HG03469 (cell line): ENCODE data around the gene DDX10.

ENCODE experiments used
- ATAC-seq: cut with Tn5 transposase; IDR thresholded peaks from one replicate; pipeline ENCODE4 v1.9.1; 2021; ENCODE audit warnings: mild to moderate bottlenecking, moderate library complexity, moderate number of reproducible peaks; ENCODE audit not compliant: unreplicated experiment

The DDX10 gene

DNA sequence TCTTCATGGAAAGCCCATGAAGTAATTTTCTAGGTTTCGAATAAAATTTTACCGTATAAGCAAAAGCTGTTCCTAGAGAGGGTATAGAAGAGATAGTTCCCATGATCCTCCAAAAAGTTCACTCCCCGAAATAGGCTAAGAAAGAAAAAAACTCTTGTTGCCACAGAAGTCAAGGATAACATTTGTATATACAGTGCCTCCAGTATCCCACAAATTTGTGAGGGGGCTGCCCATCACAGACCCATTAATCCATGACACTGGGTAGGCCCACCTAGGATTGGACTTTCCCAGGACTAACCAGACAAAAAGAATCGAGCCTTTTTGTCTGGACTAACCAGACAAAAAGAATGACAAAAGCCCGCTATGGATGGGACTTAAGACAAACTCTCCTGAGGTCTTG, 233.0 kb downstream of the DDX10 start:
- no peak for ATAC-seq

DNA sequence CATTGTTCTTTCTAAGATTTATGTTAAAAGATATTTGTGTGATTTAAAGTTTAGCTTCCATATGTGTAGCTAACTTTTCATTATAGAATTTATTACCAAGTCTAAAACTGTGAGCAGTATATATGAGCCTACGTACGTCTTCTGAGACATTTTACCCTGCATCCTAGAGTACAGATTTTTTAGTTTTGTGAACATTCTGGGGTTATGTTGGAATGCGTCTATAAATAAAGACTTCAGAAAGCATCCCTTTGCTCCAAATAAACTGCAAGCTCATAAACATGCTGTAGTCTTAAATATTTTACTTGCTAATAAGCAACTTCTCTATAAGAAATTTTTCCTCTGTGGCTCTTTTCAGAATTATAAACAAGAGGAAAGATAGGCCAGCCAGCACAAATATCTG, 236.5 kb downstream of the DDX10 start:
- no peak for ATAC-seq

DNA sequence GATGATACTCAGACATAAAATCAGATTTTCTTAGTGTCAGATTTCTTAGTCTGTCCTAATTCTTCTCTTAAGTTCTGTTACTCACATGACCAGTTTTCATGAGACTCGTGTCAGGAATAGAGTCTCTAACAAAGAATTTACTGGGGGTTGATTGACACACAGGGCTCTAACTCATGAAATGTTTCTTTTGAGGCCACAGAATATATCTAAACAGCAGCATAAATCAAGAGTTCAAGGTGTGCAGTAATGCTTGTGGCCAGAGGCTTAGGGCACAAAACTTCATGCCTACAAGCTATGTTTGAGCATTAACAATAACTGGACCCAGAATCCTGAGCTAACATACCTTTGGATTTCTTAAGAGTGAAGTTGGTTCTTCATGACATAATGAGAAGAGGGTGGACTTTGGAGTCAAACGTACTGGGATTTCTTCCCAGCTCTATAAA, 237.2 kb downstream of the DDX10 start:
- ATAC-seq: no peak

GRCh38 chr11:108904480-108904879, 239.6 kb downstream of the DDX10 start:
- no peak for ATAC-seq

DNA sequence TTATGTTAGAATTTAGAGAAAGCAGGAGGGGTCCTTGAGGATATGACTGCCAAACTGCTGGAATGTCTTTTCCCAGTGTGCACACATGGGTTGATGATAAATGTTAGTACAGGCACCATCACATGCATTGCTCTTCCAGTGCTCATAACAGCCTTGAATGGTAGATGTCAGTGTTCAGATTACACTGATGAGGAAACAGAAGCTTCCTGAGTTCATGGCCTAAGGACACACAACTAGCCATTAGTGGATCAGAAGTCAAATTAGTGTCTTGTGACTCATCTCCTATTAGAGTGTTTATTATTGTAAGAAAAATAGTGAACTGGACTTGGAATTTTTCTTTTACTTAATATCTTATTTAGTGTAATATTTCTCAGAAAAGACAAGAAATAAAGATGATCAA, 241.5 kb downstream of the DDX10 start:
- no peak for ATAC-seq

DNA sequence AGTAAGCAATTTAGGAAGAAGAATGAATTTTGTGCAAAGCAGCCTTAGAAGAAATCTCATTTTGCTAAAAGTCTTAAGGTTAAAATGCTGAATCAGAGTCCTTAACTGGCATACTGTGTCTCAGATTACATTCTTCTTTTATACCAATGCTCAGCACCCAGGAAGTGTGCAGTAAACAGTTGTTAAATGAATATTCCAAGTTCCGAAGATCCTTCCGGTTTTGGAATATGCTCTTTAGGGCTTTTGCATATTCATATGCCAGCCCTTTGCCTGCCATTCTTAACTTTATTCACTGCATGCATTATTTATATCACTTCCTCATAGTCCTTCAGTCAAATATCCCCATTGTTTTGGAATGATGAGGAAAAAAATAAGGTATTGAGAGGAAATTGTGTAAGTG, 242.0 kb downstream of the DDX10 start:
- ATAC-seq: no peak

GRCh38 chr11:108909041-108909440, 244.2 kb downstream of the DDX10 start:
- ATAC-seq: no peak

DNA sequence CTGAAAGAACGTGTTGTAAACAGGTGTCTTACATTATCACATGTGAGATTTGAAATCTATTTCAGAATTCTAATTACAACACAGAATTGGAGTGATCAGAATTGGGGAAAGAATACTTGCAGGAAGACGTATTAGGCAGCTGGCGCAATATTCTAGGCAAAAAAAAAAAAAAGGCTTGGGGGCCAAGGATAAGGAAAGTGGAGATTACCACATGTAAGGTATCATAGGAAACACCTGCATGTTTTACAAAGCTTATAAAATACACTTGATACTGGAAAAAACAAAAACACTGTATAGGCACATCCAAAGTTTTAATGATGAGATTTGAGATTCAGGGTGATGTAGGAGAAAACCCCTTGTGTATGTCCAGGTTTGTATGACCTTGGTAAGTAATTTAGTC, 245.1 kb downstream of the DDX10 start:
- no peak for ATAC-seq

DNA sequence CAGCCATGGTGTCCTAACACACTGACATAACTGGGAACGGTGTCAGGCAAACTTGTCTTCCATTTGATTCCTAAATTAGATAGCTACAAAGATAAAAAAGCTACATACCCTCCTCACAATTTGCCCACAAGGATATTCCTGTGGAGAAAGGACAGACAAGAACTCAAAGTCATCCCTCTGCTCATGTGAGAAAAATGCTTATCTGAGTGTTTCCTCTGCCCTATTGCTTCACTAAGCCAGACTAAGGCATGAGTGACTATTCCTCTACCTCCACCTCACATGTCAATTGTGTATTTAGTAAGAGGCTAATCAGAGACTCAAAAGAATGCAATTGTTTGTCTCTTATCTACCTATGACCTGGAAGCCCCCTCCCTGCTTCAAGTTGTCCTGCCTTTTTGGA, 247.7 kb downstream of the DDX10 start:
- ATAC-seq: no peak

GRCh38 chr11:108913204-108913603, 248.3 kb downstream of the DDX10 start:
- ATAC-seq: no peak

DNA sequence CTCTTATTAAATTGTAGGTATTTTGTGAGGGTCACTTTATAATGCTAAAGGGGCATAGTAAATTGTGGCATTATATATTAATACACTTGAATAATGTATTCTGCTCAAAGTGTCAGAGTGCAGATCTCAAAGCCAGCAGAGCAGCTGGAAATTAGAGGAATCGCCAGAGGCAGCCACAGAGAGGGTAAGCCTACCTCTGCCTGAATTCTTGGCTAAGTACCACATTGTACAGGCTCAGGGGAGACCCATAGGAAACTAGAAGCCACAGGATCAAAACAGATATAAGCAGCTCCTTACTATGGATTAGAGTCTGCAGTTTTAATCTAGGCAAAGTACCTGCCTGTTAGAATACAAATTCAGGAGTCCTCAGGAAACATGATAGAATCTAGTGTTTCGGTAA, 249.3 kb downstream of the DDX10 start:
- ATAC-seq: no peak

- ATAC-seq: no peak
Observed at GRCh38 chr11:108914981-108915380, 250.1 kb downstream of the DDX10 start.

DNA sequence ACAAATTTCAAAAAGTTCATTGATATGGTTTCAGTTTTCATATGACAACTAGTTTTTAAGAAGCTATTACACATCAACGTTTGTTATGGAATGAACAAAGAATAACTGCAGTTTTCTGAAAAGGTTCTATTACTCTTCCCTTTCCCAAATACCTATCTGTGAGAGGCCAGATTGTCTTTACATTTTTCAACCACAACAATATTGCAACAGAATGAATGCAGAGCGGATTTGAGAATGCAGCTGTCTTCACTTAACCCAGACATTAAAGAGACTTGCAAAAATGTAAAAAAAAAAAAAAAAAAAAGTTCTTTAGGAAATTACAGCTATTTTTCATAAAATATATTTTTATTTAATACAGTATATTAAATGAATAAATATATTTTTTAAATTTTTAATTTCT, 250.8 kb downstream of the DDX10 start:
- ATAC-seq: no peak

GRCh38 chr11:108916290-108916689, 251.4 kb downstream of the DDX10 start:
- no peak for ATAC-seq

GRCh38 chr11:108916935-108917334, 252.1 kb downstream of the DDX10 start:
- ATAC-seq: no peak

DNA sequence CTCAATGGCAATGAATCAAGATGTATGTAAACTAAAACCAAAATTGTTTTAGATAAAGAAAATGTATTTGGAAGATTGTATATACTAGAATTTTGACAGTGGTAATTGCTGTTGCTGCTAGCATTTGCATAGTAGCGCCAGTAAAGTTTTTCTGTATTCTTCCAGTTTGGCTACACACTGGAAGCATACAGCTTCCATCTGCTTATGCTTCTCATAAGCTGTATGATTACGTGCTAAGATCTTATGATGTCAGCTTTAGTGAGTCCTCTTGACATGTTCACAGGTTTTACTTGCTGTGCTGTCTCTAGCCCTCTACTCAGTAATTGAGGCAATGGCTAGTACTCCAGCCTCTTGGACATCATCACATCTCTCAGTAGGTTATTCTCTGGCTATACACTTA, 256.3 kb downstream of the DDX10 start:
- no peak for ATAC-seq

- ATAC-seq: no peak
Observed at GRCh38 chr11:108922241-108922640, 257.4 kb downstream of the DDX10 start.

GRCh38 chr11:108923413-108923812, 258.5 kb downstream of the DDX10 start:
- ATAC-seq: no peak

DNA sequence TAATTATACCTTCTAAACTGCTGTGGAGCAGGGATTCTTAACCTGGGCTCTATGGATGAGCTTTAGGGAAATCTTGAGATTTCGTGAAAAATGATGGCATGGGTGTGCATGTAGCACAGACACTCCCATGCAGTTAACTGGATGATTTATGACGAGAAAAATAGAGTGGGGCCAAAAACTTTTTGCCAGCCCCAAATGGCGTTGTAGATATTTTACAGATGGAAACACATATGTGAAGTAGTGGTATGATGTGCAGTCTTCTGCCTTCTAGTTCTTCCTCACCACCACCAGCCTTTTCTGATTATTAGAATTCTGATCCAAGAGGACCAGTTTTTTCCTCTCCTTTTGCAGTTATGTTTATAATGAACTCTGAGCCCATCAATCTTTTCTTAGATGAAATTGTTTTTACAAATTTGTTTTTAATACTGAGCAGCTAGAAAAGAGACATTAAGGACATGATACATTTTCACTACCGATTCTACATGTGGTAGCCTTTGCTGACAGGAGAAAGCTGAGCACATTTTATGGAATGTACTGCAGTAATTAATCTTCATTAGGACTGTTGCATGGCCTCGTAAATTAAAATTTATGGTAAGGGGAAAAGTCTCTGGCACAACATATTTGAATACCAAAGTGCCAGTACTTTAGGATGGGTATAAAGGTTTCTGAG, 261.4 kb downstream of the DDX10 start:
- ATAC-seq: no peak

- no peak for ATAC-seq
Observed at GRCh38 chr11:108926841-108927577, 262.1 kb downstream of the DDX10 start.

DNA sequence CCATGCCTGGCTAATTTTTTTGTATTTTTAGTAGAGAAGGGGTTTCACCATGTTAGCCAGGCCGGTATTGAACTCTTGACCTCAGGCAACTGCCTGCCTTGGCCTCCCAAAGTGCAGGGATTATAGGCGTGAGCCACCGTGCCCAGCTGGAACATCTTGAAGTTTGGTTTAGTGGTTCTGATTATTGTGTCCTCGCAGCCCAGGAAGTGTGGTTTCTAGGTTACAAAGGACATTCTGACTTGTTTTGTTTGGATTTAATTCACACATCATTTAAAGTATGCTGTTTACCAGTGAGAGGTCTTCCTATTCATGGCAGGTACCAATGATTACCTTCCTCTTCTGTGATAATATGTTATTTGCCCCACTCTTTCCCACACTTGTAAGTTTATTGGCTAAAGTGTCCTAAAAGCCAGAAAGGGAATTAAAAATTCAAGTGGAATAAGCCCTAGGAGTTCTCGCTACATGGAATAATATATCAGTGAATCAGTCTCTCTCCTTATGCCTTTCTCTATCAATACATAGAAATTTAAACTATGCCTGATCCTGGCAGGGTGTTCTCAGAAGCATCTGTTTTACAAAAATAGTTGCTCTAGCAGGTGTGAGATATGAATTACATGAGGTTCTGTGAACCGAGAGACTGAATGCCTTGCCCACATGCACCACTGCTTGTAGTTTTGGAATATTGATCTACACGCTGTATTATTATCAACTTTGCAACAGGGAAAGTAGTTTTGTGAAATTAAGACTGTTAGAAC, 263.1 kb downstream of the DDX10 start:
- no peak for ATAC-seq

DNA sequence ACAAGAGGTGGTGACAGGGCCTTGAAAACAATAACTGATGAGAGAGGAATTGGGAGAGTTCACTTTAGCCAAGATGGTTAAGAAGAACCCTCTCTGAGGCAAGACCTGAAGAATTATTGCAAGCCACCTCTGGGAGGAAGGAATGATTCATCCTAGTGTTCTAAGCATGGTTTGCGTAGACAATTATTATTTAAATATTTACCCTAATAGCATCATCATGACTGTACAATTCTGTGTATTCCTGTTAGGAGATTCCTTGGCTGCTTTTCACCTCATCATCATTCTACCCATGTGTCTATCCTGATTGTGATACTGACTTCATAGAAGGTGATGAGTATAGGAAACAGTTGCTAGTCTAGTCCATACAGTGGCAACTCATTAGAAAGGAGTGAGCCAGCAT, 264.4 kb downstream of the DDX10 start:
- ATAC-seq: no peak
